ENCODE results near the gene KRT6C.

DNA sequence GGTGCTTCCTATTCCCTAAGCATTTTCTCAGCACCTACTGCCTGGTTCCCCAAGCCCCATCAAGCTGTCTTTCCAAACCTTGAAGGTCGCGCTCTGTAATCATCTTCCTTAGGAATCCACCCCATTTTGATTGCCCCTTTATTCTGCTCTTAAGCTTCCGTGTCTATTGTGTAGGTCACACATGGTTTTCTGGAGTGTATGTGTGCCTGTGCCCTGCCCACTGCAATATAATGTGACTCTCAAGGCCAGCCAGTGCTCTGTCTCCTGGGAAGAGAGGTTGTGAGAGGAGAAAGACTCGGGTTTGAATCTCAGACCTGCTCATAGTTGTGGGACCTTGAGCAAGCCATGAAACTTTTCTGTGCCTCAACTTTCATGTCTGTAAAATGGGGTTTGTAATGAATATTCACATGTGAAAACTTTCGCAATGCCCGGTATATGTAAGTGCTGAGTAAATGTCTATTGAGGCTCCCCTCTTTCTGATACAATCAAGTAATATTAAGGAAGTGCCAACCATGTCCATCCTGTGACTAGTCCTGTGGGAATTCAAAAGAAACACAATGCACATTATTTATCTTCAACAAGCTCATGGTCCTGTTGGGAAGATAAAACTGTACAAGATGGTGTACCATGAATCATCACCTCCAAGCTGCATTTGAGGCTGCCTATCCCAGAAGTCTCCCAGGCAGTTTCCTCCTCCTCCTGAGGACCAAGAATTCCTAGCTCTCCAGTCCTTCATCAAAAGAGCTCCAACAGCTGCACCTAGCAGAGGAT is 38.7 kb downstream of the KRT6C start:
- TF ChIP-seq, protein P1, sequence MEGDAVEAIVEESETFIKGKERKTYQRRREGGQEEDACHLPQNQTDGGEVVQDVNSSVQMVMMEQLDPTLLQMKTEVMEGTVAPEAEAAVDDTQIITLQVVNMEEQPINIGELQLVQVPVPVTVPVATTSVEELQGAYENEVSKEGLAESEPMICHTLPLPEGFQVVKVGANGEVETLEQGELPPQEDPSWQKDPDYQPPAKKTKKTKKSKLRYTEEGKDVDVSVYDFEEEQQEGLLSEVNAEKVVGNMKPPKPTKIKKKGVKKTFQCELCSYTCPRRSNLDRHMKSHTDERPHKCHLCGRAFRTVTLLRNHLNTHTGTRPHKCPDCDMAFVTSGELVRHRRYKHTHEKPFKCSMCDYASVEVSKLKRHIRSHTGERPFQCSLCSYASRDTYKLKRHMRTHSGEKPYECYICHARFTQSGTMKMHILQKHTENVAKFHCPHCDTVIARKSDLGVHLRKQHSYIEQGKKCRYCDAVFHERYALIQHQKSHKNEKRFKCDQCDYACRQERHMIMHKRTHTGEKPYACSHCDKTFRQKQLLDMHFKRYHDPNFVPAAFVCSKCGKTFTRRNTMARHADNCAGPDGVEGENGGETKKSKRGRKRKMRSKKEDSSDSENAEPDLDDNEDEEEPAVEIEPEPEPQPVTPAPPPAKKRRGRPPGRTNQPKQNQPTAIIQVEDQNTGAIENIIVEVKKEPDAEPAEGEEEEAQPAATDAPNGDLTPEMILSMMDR (IDR thresholded peaks at IDR 0.05 in 8 of 11, conservative IDR thresholded peaks at IDR 0.05 in 3 of 11), result no peak
- no peak for TF ChIP-seq POLR2AphosphoS5 (IDR thresholded peaks at IDR 0.05)
